Stimulated activated CD8-positive, alpha-beta memory T cell treated with anti-CD3 and anti-CD28 coated beads, Interleukin-15, amount 100 ng/mL, for 48 hours (primary cell): ENCODE measurements around the gene CA6.
"Not testable (repeated sequence)": the region's sequence is repeated elsewhere in the genome, so short reads cannot be mapped to it uniquely, and the experiment has no call there.

Experiments used
- DNase-seq, 2 donors: peaks; one replicate each; pipeline ENCODE4 v3.0.0-alpha.2; 2020; ENCODE audit warnings: low read depth in 2 of 2

CA6 gene

DNA sequence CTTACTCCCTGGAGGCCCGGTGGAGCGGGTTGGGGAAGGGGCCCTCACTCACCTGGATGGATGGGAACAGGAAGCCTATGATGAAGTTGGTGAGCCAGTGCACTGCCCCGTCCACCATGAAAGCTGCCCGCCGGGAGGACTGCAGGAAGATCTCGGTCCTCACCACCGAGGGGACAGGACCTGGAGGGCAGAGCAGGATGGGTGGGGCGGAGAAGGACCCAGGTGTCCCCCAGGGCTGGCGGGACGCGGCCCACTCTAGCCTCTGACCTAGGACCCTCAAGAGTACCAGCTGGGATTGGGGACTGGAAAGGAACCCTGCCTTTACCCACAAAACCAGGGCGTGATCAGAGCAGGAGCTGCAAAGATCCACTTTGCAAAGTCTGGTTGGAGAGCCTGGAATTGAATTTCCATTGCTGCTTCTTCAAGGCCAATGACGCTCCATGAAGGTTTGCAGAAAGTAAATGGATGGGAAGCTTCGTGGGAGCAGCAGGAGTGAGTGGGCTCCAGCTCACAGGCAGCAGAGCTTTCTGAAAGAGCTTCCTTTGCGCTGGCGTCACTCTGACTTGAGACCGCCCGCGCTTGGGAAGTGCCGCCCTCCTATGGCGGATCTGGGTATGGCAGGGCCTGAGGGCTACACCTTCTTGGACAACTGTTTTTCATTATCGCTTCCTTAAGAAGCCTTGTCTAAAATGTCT lies 59.2 kb downstream of the CA6 start:
- peak; percentile 70 to 72 for DNase-seq

DNA sequence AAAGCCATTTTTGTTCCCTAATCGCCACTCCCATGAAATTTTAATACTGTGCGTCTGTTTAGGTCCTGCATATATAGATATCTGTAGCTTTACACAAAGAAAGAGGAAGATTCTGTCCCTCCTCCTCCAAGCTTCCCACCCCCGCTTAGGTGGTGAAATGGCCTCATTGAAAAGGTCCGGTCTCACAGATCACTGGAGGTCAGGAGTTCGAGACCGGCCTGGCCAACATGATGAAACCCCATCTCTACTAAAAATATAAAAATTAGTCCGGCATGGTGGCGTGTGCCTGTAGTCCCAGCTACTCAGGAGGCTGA lies 59.7 kb downstream of the CA6 start:
- DNase-seq = no peak

DNA sequence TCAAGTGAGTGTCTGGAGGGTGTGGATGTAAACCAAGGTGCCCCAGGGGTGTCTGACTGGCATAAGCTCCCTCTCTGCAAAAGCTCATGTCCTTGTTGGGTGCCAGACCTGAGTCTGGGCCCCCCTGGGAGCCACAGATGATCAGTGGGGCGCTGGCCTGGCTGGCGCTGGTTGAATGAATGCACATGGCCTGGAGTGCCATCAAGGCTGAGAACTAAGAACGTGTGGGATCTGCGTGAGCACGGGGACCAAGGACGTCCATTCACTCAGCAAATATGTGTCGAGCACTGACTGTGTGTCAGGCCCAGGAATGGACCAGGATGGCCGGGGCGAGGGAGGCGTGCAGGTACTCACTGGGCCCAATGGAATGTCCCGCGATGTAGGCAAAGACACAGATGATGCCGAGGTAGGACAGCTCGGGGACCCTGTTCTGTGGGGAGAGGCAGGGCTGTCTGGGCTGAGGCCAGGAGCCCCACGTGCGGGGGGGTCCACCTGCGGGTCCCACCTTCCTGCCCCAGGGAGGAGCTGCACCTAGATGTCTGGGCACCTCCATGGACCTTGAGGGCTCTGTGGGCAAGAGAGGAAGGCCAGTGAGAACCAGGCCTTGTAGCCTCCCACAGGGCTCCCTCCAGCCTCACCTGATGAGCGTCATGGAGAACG lies 61.4 kb downstream of the CA6 start:
- no peak for DNase-seq

DNA sequence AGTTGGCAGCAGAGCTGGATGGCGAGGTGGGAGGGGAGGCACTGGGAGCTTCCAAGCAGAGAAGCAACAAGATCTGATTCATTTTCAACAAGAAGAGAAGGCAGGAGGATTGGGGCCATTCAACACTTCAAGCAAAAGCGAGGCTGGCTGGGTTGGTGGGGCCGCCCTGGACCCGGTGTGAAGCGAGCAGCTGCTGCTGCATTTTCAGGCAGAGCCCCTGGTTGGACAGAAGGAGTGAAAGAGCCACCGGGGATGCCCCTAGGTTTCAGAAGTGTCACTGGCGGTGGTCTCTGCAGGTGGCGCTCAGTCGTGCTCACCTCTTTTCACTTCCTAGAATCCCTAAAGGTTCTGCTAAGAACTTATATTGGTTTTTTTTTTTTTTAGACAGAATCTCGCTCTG lies 62.6 kb downstream of the CA6 start:
- no peak for DNase-seq

GRCh38 chr1:9009438-9010370 lies 64.0 kb downstream of the CA6 start:
- peak; percentile 17 to 23 for DNase-seq

- no peak for DNase-seq
These were observed 65.2 kb downstream of the CA6 start for GRCh38 chr1:9010781-9011323.

DNA sequence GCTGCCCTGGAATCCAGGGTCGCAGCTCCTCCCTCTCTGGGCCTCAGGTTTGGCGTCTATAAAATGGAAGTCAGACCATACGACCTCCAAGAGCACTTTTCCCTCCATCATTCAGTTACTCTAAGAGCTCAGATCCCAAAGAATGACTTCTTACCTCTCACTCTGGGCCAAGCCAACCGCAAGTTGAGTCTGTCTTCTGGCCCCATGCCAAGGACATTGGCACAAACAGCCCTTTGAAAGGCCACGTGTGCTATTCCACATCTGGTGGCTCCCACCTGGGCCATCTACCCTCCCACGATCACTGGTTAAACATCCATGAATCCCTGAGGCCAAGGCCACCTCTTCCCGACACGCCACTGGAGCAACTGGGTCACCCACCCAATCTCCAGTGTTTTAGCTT lies 68.2 kb downstream of the CA6 start:
- no peak for DNase-seq

DNA sequence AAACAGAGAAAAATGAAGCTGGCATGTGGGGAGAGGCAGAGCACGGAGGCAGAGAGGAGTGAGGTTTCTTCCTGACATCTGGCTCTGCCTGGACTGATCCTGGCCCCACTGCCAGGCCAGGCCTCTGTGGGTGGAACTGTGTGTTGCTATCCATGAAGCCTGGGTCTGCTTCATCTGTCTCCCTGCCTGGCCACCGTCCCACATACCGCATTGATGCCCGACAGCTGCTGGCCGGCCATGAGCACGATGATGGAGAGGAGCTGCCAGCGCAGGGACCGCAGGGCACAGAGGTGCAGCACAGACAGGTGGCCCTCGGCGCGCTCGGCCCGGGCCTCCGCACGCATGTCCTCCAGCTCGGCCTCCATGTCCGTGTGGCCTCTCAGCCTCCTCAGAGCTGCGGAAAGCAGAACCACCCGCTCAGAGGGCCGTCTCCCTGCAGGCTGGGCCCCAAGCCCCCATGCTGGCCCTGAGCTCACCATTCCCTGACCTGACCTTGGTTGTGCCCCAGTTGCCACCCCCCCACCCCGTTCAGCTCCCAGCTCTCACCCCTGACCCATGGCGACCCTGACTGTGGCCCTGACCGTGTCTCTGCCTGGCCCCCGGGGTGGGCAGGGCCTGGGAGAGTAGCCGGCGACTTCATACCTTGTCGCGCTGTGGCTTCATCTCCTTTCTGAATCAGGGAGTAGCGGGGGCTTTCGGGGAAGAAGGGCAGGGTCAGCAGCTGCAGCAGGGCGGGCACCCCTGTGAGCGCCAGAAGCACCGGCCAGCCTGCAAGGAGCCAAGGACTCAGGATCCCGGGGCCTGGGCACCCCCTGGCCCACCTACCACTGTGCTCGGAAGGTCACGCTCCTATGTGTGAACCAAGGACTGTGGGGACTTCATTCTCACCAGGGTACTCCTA lies 69.1 kb downstream of the CA6 start:
- DNase-seq = no peak

DNA sequence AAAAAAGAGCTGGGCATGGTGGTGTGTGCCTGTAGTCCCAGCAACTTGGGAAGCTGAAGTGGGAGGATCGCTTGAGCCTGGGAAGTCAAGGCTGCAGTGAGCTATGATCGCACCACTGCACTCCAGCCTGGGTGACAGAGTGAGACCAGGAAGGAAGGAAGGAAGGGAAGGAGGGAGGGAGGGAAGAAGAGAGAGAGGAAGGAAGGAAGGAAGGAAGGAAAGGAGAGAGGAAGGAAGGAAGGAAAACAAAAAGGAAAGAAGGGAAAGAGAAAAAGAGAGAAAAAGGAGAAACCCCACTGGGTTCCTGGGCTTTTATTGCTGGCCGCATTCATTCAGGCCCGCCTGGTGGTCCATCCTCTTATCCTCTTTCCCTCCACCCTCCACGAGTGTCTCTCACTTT lies 70.8 kb downstream of the CA6 start:
- no peak for DNase-seq

GRCh38 chr1:9018333-9018732 lies 72.7 kb downstream of the CA6 start:
- no peak for DNase-seq

GRCh38 chr1:9019896-9020295 lies 74.2 kb downstream of the CA6 start:
- DNase-seq = no peak

- no peak for DNase-seq
These were observed 74.6 kb downstream of the CA6 start for GRCh38 chr1:9020305-9020704.

DNA sequence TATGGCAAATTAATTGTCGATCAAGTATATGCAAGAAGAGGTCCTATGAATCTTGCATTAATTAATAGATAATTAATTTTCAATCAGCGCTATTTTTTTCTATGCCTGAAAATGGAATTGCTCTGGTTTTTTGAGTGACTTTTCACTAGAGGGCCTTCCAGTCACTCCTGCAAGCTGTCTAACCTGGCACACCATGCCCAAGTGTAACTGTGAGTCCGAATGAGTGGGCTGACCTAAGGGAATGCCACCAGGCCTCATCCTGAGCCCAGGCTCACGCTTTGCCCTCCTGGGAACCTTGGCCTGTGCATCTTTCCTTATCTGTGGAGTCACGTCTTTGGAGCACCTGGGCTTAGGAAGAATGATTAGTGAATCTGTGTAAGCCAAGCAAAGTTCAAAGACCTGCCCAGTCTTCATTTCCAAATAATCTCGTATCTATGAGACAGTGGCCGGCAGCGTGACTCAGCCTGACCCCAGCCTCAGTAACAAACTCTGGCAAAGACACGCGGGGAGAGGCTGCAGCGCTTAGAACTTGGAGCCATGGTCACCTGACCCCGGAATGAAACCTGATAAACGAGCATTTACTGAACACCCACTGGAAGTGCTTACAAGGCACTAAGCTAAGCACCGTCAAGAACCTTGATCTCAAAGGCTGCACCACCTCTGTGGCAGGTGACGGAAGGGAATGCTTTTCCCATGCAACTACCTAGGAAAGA lies 76.5 kb downstream of the CA6 start:
- DNase-seq = not testable (repeated sequence)

GRCh38 chr1:9022773-9023172 lies 77.1 kb downstream of the CA6 start:
- DNase-seq = no peak
